HG02678 (cell line): ENCODE measurements around the gene SPACA4.
A peak's percentile ranks its signal among the peaks of the same experiment; 100 is the strongest.
"Not testable (repeated sequence)": the region's sequence is repeated elsewhere in the genome, so short reads cannot be mapped to it uniquely, and the experiment has no call there.

ENCODE experiments used
- ATAC-seq: cut with Tn5 transposase; IDR thresholded peaks from one replicate; pipeline ENCODE4 v1.9.1; 2021; ENCODE audit warnings: mild to moderate bottlenecking, moderate library complexity; ENCODE audit not compliant: unreplicated experiment

Gene SPACA4

DNA sequence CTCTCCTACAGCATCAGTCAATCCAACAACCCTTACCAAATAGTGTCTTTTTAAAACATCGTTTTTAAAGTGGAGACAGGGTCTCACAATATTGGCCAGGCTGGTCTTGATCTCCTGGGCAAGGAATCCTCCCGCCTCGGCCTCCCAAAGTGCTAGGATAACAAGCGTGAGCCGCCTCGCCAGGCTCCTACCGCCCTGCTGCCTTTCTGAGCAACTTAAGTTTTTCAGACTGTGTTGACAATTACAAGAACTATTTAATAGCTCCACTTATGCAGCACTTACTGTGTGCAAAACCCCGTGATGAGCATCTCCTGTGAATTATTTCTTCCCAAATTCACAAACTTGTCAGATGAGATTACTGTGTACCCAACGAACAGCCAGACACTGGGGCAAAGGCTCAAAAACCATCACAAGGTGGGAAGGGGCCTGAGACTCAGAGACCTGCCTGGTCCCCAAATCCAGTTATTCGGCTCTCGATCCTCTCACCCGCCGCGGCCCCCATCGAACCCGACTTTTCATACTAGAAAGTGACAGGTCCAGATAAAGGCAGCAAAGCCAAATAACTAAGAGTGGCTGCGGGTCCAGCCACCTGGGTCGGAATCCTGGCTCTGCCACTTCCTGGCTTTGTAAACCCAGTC, 11.9 kb downstream of the SPACA4 start:
- no peak for ATAC-seq

DNA sequence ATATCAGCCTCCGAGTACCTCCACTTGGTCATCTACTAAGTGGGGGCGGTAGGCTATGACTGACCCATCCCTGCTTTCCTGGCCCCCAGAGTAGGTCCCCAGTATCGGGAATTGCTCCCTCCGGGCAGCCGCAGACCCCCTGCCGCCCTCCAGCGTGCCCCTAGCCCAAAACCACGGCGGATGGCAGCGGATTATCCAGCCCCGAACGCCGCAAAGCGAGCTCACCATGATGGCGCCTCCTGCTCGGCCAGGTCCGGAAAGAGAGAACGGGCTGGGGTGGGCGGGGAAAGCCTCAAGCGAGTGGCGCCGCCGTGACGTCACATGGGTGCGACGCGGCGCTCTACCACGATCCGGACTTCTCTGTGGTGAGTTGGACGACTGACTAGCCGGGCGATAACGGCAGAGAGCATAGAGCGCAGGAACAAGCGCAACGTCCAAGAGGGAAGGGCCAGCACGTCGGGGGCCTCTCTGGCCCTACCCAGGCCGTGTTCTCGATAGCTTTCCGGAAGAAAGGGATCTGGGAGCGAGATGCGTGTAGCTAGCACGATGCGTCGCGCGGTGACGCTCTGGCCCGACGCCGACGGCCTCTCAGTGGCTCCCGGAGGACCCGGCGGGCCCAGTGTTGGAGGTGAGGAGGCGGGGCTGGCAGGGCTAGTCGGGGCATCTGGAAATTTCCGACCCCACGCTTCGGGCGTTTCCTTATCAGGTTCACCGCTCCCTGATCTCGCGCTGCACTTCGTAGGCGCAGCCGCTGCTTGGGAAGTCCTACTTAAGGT, 12.6 kb downstream of the SPACA4 start, which contains the start of the genes RPL18 and SPHK2:
Gene RPL18, minus strand, starts transcription at position 263 of the 776 bp plus-strand sequence. Its CDS starts 35 bp downstream, at position 228.
Gene SPHK2, plus strand, starts transcription at position 591 of the 776 bp plus-strand sequence. CDS start 1,009 bp downstream, outside the sequence.
- ATAC-seq = peak; percentile 85

DNA sequence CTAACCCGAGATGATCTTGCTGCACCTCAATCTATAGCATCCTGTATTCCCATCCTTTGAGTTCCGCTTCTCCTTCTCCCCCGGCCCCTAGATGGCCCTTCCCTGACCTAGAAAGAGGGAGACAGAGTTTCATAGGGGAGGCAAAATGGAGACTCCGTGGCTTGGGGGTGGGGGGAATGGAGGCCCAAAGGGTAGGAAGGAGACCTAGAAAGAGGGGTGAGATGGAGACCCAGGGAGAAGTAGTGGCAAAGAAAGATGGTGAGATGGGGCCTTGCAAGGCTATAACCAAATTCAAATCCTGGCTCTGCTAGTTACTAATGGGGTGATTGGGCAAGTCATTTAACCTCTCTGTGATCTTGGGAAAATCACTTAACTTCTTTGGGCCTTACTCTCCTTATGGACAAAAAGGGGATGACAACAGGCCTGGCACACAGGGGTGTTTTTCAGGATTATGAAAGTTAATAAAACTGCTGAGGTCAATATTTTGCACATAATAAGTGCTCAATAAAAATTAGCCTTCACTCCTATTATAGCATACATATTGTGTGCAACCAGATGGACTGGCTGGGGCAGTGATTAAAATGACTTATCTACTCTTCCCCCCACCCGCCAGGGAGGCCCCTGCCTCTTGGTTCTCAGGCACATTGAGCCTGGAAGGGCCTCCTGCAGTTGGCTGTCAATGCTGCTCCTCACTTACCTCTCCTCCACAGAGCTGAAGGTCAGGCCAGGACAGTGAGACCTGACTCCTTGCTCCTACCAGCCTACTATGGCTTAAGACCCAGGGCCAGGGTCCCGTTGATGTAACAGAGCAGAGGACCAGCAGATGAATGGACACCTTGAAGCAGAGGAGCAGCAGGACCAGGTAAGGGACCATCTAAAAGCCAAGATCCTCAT, 13.4 kb downstream of the SPACA4 start:
- no peak for ATAC-seq

GRCh38 chr19:48623556-48624066, 17.1 kb downstream of the SPACA4 start:
- ATAC-seq = no peak

GRCh38 chr19:48624067-48624594, 17.6 kb downstream of the SPACA4 start:
- ATAC-seq = peak; percentile 64

- ATAC-seq = no peak
Measured at GRCh38 chr19:48624791-48625723, 18.5 kb downstream of the SPACA4 start.

DNA sequence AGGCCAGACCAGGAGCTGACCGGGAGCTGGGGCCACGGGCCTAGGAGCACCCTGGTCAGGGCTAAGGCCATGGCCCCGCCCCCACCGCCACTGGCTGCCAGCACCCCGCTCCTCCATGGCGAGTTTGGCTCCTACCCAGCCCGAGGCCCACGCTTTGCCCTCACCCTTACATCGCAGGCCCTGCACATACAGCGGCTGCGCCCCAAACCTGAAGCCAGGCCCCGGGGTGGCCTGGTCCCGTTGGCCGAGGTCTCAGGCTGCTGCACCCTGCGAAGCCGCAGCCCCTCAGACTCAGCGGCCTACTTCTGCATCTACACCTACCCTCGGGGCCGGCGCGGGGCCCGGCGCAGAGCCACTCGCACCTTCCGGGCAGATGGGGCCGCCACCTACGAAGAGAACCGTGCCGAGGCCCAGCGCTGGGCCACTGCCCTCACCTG, 19.4 kb downstream of the SPACA4 start:
- ATAC-seq = no peak

DNA sequence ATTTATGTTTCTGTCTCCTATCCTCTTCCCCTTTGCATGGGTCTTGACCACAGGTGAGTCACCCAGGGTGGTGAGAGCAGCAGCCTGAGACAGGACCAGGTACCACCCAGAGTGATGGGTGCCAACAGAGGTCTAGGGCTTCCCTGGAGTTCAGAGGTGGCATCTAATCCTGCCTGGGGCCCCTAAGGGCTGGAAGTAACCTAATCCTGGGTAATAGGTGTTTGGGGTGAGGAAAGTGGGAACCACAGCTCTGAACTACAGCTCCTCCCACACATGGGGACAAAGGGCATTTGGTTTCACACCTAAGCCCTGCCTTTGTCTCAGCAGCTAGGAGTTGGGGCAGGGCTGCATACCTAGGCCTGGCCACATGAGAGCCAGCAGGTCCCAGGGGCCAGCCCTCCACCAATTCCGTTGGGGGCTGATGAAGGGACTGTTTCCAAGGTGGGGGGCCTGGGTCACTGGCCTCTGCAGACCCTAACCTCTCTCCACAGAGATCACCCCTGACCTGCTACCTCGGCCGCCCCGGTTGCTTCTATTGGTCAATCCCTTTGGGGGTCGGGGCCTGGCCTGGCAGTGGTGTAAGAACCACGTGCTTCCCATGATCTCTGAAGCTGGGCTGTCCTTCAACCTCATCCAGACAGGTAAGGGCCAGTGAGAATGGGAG, 20.8 kb downstream of the SPACA4 start:
- no peak for ATAC-seq

GRCh38 chr19:48627865-48628314, 21.3 kb downstream of the SPACA4 start:
- no peak for ATAC-seq

DNA sequence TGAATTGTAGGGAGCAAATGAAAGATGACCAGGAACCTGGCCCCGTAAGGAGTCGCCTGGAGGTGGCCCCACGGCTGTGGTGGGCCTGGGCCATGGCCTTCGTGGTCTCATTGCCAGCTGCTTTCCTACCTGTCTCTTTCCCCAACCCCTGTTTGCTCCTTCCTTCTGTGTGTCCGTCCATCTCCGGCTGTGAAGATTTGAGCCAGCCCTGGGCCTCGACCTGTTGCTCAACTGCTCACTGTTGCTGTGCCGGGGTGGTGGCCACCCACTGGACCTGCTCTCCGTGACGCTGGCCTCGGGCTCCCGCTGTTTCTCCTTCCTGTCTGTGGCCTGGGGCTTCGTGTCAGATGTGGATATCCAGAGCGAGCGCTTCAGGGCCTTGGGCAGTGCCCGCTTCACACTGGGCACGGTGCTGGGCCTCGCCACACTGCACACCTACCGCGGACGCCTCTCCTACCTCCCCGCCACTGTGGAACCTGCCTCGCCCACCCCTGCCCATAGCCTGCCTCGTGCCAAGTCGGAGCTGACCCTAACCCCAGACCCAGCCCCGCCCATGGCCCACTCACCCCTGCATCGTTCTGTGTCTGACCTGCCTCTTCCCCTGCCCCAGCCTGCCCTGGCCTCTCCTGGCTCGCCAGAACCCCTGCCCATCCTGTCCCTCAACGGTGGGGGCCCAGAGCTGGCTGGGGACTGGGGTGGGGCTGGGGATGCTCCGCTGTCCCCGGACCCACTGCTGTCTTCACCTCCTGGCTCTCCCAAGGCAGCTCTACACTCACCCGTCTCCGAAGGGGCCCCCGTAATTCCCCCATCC, 22.1 kb downstream of the SPACA4 start:
- ATAC-seq = no peak

DNA sequence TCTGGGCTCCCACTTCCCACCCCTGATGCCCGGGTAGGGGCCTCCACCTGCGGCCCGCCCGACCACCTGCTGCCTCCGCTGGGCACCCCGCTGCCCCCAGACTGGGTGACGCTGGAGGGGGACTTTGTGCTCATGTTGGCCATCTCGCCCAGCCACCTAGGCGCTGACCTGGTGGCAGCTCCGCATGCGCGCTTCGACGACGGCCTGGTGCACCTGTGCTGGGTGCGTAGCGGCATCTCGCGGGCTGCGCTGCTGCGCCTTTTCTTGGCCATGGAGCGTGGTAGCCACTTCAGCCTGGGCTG, 22.7 kb downstream of the SPACA4 start:
- no peak for ATAC-seq

DNA sequence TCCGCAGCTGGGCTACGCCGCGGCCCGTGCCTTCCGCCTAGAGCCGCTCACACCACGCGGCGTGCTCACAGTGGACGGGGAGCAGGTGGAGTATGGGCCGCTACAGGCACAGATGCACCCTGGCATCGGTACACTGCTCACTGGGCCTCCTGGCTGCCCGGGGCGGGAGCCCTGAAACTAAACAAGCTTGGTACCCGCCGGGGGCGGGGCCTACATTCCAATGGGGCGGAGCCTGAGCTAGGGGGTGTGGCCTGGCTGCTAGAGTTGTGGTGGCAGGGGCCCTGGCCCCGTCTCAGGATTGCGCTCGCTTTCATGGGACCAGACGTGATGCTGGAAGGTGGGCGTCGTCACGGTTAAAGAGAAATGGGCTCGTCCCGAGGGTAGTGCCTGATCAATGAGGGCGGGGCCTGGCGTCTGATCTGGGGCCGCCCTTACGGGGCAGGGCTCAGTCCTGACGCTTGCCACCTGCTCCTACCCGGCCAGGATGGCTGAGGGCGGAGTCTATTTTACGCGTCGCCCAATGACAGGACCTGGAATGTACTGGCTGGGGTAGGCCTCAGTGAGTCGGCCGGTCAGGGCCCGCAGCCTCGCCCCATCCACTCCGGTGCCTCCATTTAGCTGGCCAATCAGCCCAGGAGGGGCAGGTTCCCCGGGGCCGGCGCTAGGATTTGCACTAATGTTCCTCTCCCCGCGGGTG, 23.2 kb downstream of the SPACA4 start:
- no peak for ATAC-seq

- ATAC-seq = no peak
Measured at GRCh38 chr19:48630296-48631063, 23.9 kb downstream of the SPACA4 start.

GRCh38 chr19:48631225-48631624, 24.7 kb downstream of the SPACA4 start:
- ATAC-seq = no peak

DNA sequence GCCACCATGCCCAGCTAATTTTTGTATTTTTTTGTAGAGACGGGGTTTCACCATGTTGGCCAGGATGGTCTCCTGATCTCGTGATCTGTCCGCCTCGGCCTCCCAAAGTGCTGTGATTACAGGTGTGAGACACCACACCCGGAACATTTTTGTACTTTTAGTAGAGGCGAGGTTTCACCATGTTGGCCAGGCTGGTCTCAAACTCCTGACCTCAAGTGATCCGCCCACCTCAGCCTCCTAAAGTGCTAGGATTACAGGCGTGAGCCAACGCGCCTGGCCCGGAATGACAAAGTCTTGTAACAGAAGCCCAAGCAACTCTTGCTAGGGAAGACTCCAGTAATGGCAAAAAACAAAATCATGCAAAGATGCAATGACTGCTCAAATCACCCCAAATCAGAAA, 25.7 kb downstream of the SPACA4 start:
- not testable (repeated sequence) for ATAC-seq

DNA sequence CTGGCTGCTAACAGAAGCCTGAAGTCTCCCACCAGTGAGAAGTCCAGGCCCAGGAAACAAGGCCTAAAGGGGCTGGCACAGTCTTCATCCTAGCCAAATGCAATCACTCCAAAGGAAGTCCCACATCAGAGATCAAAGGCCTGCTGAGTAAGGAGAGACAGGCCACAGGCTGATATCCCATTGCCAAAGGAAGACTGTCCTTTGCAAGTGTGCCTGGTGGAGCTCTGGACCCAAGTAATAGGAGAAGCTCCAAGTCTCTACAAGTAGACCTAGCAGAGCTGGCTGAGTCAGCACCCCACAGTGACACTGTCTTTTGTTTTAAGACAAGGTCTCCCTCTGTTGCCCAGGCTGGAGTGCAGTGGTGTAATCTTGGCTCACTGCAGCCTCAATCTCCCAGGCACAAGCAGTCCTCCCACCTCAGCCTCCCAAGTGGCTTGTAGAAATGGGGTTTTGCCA, 26.2 kb downstream of the SPACA4 start:
- ATAC-seq = no peak
